Adrenal gland (tissue), 5 donors: Measurements from ENCODE around the gene SPRY1.

Experiments used
- POLR2A ChIP-seq, 2 donors: fragments of 450-650 bp; IDR thresholded peaks; one replicate each; pipeline ENCODE4 v1.6.1; 2017; ENCODE audit warnings: antibody characterized with exemption in 2 of 2, mild to moderate bottlenecking in 2 of 2, moderate library complexity in 1 of 2
- TF ChIP-seq, protein P1 (sequence below), 6 experiments: fragments of 450-650 bp in 4 of 6; fragments of 200-600 bp in 2 of 6; sonication (generic) in 1 of 6; IDR thresholded peaks; 1 replicate in 5 of 6; 2 replicates in 1 of 6; pipeline versions ENCODE4 v1.5.1 to v1.8.0; 2016 to 2021; ENCODE audit warnings: antibody characterized with exemption in 6 of 6, mild to moderate bottlenecking in 2 of 6, moderate library complexity in 1 of 6
- donor health status: DM: no; HTN: no; CAD: no.

DNA sequence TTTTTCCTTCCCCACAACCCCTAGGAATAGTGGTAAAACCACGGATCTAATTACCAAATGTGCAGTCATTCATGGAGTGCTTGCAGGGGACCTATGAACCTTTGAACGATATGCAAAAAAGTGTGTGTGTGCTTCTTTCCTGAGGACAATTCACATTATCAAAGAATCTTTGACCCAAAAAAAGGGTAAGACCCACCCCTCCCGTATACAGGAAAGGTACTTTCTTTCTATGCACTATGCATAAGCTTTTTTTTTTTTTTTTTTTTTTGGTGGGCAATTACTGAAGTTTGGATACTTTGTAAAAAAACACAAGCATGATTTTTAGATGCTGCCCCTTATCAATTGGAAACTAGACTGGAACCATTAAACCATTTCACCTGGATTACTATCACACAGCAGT lies 31.4 kb downstream of the SPRY1 start:
- TF ChIP-seq, protein P1, sequence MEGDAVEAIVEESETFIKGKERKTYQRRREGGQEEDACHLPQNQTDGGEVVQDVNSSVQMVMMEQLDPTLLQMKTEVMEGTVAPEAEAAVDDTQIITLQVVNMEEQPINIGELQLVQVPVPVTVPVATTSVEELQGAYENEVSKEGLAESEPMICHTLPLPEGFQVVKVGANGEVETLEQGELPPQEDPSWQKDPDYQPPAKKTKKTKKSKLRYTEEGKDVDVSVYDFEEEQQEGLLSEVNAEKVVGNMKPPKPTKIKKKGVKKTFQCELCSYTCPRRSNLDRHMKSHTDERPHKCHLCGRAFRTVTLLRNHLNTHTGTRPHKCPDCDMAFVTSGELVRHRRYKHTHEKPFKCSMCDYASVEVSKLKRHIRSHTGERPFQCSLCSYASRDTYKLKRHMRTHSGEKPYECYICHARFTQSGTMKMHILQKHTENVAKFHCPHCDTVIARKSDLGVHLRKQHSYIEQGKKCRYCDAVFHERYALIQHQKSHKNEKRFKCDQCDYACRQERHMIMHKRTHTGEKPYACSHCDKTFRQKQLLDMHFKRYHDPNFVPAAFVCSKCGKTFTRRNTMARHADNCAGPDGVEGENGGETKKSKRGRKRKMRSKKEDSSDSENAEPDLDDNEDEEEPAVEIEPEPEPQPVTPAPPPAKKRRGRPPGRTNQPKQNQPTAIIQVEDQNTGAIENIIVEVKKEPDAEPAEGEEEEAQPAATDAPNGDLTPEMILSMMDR (IDR thresholded peaks at IDR 0.05): no peak
- TF ChIP-seq POLR2A (IDR thresholded peaks at IDR 0.05): no peak
